Muscle layer of duodenum (tissue), 2 donors: ENCODE data around the gene PTGER1.

Source experiments
- H3K27ac ChIP-seq: one replicate; pipeline ENCODE4 v1.7.0; 2013; ENCODE audit warnings: mild to moderate bottlenecking, low read length
- H3K27me3 ChIP-seq: one replicate; pipeline ENCODE4 v1.7.0; 2013; ENCODE audit warnings: low read depth, mild to moderate bottlenecking, control low read depth, low read length
- H3K36me3 ChIP-seq, 2 donors: one replicate each; pipeline ENCODE4 v1.7.0; 2013; ENCODE audit warnings: low read length in 2 of 2, control low read depth in 1 of 2, mild to moderate bottlenecking in 1 of 2; ENCODE audit not compliant: insufficient read depth in 2 of 2, control insufficient read depth in 1 of 2
- H3K4me1 ChIP-seq, 2 donors: one replicate each; pipeline ENCODE4 v1.7.0; 2013; ENCODE audit warnings: low read length in 2 of 2, mild to moderate bottlenecking in 2 of 2, control low read depth in 1 of 2, moderate library complexity in 1 of 2; ENCODE audit not compliant: insufficient read depth in 2 of 2, control insufficient read depth in 1 of 2
- H3K4me3 ChIP-seq, 2 donors: one replicate each; pipeline ENCODE4 v1.7.0; 2013; ENCODE audit warnings: low read length in 2 of 2, low read depth in 1 of 2, mild to moderate bottlenecking in 1 of 2
- H3K9me3 ChIP-seq, 2 donors: one replicate each; pipeline ENCODE4 v1.7.0; 2013; ENCODE audit warnings: low read length in 2 of 2, control low read depth in 1 of 2, mild to moderate bottlenecking in 1 of 2; ENCODE audit not compliant: control insufficient read depth in 1 of 2
- donor health status: healthy.

PTGER1 gene

GRCh38 chr19:14434543-14435319, 40.4 kb downstream of the PTGER1 start:
- Histone ChIP-seq H3K4me3 (peak overlapping the region; percentile 69 to 84), H3K27ac (peak overlapping the region; percentile 67), H3K36me3 (no peaks in the 10 kb centered on the region), H3K4me1 (peaks cover 0 to 44% of the 10 kb centered on the region in 2 donors), H3K9me3 (no peaks in the 10 kb centered on the region), H3K27me3 (no peaks in the 10 kb centered on the region)

GRCh38 chr19:14433554-14434501, 41.3 kb downstream of the PTGER1 start:
- Histone ChIP-seq H3K27ac (peak overlapping the region; percentile 67), H3K4me1 (peaks cover 0 to 37% of the 10 kb centered on the region in 2 donors), H3K27me3 (no peaks in the 10 kb centered on the region), H3K36me3 (no peaks in the 10 kb centered on the region), H3K4me3 (peak overlapping the region; percentile 69 to 84), H3K9me3 (no peaks in the 10 kb centered on the region)

- Histone ChIP-seq H3K36me3 (no peaks in the 10 kb centered on the region), H3K27me3 (no peaks in the 10 kb centered on the region), H3K4me1 (peaks cover 0 to 32% of the 10 kb centered on the region in 2 donors), H3K4me3 (peak within 1 kb of the TSS; percentile 69 to 84), H3K27ac (peak within 1 kb of the TSS; percentile 67), H3K9me3 (no peaks in the 10 kb centered on the region)
Measured at GRCh38 chr19:14432791-14433553, 42.2 kb downstream of the PTGER1 start, which contains the start of gene PKN1. PKN1 (plus strand) TSS chr19:14433306; CDS start chr19:14433522, 216 bp downstream.

DNA sequence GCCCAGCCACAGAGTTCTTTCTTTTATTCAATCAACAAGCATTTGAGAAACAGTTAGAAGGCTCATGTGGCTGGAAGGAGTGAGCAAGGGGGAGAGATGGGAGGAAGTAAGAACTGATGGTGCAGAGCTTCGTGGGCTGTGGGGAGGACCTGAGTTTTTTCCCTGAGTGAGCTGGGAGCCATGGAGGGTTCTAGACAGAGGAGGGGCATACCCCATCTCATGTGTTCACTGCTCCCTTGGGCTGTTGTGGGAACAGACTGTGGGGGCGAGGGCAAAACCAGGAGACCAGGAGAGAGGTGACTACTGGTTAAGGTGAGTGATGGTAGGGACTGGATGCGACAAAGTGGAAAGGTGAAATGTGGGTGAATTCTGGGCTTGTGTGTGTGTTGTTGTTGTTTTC, 44.4 kb downstream of the PTGER1 start:
- no peaks in the 10 kb centered on the region for H3K27me3 ChIP-seq

DNA sequence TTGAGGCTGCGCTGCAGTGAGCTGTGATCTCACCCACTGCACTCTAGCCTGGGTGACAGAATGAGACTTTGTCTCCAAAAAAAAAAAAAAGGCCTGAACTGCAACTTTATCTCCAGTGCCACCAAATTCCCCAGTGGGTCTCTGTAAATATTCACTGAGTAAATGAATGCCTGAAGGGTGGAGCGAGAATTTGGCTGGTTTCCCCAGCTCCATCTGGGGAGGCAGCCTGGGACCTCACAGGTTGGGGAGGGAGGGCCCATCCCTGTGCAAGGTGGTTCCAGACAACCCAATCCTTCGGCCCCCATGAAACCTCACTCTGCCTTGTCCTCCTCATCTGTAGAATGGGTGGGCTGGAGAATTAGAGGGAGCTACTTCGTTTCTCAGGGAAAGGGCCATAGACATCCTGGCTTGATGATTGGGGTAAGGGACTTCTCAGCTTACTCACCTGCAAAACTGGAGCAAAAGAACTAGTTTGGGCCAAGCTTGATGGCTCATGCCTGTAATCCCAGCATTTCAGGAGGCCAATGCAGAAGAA, 46.2 kb downstream of the PTGER1 start:
- Histone ChIP-seq H3K4me3 (no peak overlapping the region), H3K27ac (no peak overlapping the region), H3K4me1 (peaks cover 0 to 15% of the 10 kb centered on the region in 2 donors), H3K9me3 (no peaks in the 10 kb centered on the region), H3K27me3 (no peaks in the 10 kb centered on the region), H3K36me3 (no peaks in the 10 kb centered on the region)

More for the DNA sequence above, 44.4 kb downstream of the PTGER1 start:
- Histone ChIP-seq H3K9me3 (no peaks in the 10 kb centered on the region), H3K27ac (no peak overlapping the region), H3K4me1 (peaks cover 0 to 32% of the 10 kb centered on the region in 2 donors), H3K36me3 (no peaks in the 10 kb centered on the region), H3K4me3 (no peak overlapping the region)

- Histone ChIP-seq H3K9me3 (no peaks in the 10 kb centered on the region), H3K4me3 (no peak overlapping the region), H3K27me3 (no peaks in the 10 kb centered on the region), H3K4me1 (peaks cover 0 to 8% of the 10 kb centered on the region in 2 donors), H3K36me3 (no peaks in the 10 kb centered on the region), H3K27ac (no peak overlapping the region)
Measured at GRCh38 chr19:14427461-14427860, 47.7 kb downstream of the PTGER1 start.

- H3K4me3 ChIP-seq = no peak overlapping the region
- no peak overlapping the region for H3K27ac ChIP-seq
- H3K4me1 ChIP-seq = no peaks in the 10 kb centered on the region
- no peaks in the 10 kb centered on the region for H3K36me3 ChIP-seq
- H3K27me3 ChIP-seq = no peaks in the 10 kb centered on the region
- no peaks in the 10 kb centered on the region for H3K9me3 ChIP-seq
Measured at GRCh38 chr19:14425696-14426138, 49.4 kb downstream of the PTGER1 start.
